K562 (cell line): ENCODE measurements around the gene WNT3. TPM values are rescaled to one million over a fixed set of nuclear protein-coding genes. Genes with fewer than 3 reads are reported as not detected.
A peak's percentile ranks its signal among the peaks of the same experiment; 100 is the strongest.

Experiments used
- ATAC-seq: fragments of 200-7000 bp; cut with Tn5 transposase; 3 replicates; pipeline ENCODE4 v1.9.1; 2020; ENCODE audit warnings: moderate library complexity
- BruUV-seq: library from RNA; stranded (reverse); fragments of 400-500 nt; replicated peaks from 2 replicates; lab custom pipeline; 2021; lab: Mats Ljungman, UMichigan
- CTCF ChIA-PET: fragments of 300-600 bp; formaldehyde crosslinking; extraction: SDS; loops from one replicate; lab custom pipeline; 2021; ENCODE audit warnings: low intra/inter-chr PET ratio; lab: Yijun Ruan, JAX
- POLR2A ChIA-PET: fragments of 300-600, 350-650 bp; sonication (Branson Sonifier 250); formaldehyde crosslinking; extraction: SDS; loops from one replicate; lab custom pipeline; 2021; ENCODE audit warnings: antibody characterized with exemption, inconsistent platforms; lab: Yijun Ruan, JAX
- DNase-seq, 4 experiments: peaks; one replicate each; pipeline versions ENCODE4 v3.0.0 to v3.0.0-alpha.2; 2011 to 2018; ENCODE audit warnings: low spot score in 3 of 4, mixed read lengths in 3 of 4; ENCODE audit errors: extremely low read depth in 1 of 4
- FAIRE-seq: peaks from 2 replicates; lab custom pipeline; 2011; peaks lifted over from hg19 to GRCh38; lab: Jason Lieb, UNC
- H2AFZ ChIP-seq: 2 replicates; pipeline ENCODE4 v1.6.0; 2011; ENCODE audit warnings: low read depth, low read length, control low read depth, inconsistent platforms
- H3K27ac ChIP-seq: fragments of 200-600 bp; 3 replicates; pipeline ENCODE4 v1.8.0; 2011; ENCODE audit warnings: low read depth, mild to moderate bottlenecking, control low read depth, inconsistent platforms, low read length, moderate library complexity, mixed read lengths; ENCODE audit errors: extremely low read depth
- H3K27me3 ChIP-seq, 2 experiments: fragments of 300-600 bp in 1 of 2; 2 replicates in 1 of 2; 3 replicates in 1 of 2; pipeline versions ENCODE4 v1.6.0 to v1.8.0; 2011; ENCODE audit warnings: inconsistent platforms in 2 of 2, low read length in 2 of 2, mild to moderate bottlenecking in 1 of 2, mixed read lengths in 1 of 2, moderate library complexity in 1 of 2; ENCODE audit not compliant: control insufficient read depth in 2 of 2, insufficient read depth in 2 of 2
- H3K36me3 ChIP-seq: fragments of 300-600 bp; 3 replicates; pipeline ENCODE4 v1.8.0; 2011; ENCODE audit warnings: mild to moderate bottlenecking, low read length, inconsistent platforms; ENCODE audit not compliant: control insufficient read depth, insufficient read depth
- H3K4me1 ChIP-seq, 2 experiments: fragments of 200-600 bp in 1 of 2; replicated peaks in 1 of 2; 2 replicates in 1 of 2; 3 replicates in 1 of 2; pipeline versions ENCODE4 v1.5.1 to v1.8.0; 2011; ENCODE audit warnings: inconsistent platforms in 2 of 2, low read length in 2 of 2, mild to moderate bottlenecking in 1 of 2, mixed read lengths in 1 of 2, moderate library complexity in 1 of 2; ENCODE audit not compliant: control insufficient read depth in 2 of 2, insufficient read depth in 2 of 2
- H3K4me2 ChIP-seq: 2 replicates; pipeline ENCODE4 v1.6.1; 2011; ENCODE audit warnings: low read length, control low read depth, inconsistent platforms, mixed read lengths; ENCODE audit not compliant: insufficient read depth
- H3K4me3 ChIP-seq: fragments of 200-600 bp; sonication (generic), shearing (Covaris generic); 2 replicates; pipeline ENCODE4 v1.5.1; 2016; ENCODE audit warnings: control low read depth, inconsistent platforms
- H3K79me2 ChIP-seq: fragments of 200-600 bp; 3 replicates; pipeline ENCODE4 v1.8.0; 2011; ENCODE audit warnings: low read length, inconsistent platforms; ENCODE audit not compliant: control insufficient read depth, insufficient read depth
- H3K9ac ChIP-seq, 2 experiments: 2 replicates each; pipeline versions ENCODE4 v1.6.0 to v1.6.1; 2011; ENCODE audit warnings: low read depth in 2 of 2, low read length in 2 of 2, control low read depth in 1 of 2, inconsistent platforms in 1 of 2, mild to moderate bottlenecking in 1 of 2, mixed read lengths in 1 of 2; ENCODE audit not compliant: insufficient read depth in 1 of 2
- H3K9me1 ChIP-seq: one replicate; pipeline ENCODE4 v1.6.0; 2011; ENCODE audit warnings: inconsistent platforms, mild to moderate bottlenecking, low read length, moderate library complexity; ENCODE audit not compliant: control insufficient read depth, insufficient read depth
- H3K9me3 ChIP-seq: replicated peaks from 2 replicates; pipeline ENCODE4 v1.5.1; 2011; ENCODE audit warnings: low read depth, low read length, inconsistent platforms; ENCODE audit not compliant: control insufficient read depth, insufficient read depth
- H4K20me1 ChIP-seq: replicated peaks from 2 replicates; pipeline ENCODE4 v1.6.1; 2011; ENCODE audit warnings: low read length, inconsistent platforms, mixed read lengths; ENCODE audit not compliant: control insufficient read depth, insufficient read depth
- ASH1L ChIP-seq: fragments of 450-650 bp; IDR thresholded peaks from 2 replicates; pipeline ENCODE4 v1.6.1; 2018; ENCODE audit warnings: borderline replicate concordance, mild to moderate bottlenecking, low read depth; ENCODE audit not compliant: partially characterized antibody
- ATF7 ChIP-seq: fragments of 450-650 bp; IDR thresholded peaks from 2 replicates; pipeline ENCODE4 v1.7.1; 2014; ENCODE audit warnings: mild to moderate bottlenecking, moderate library complexity
- BCOR ChIP-seq: fragments of 450-650 bp; IDR thresholded peaks from 2 replicates; pipeline ENCODE4 v1.6.1; 2016
- CAMTA2 ChIP-seq: fragments of 250-450 bp; sonication (Bioruptor Pico); conservative IDR thresholded peaks from 2 replicates; pipeline ENCODE4 v1.5.1; 2022
- CHD1 ChIP-seq: fragments of 200-600 bp; sonication (generic); IDR thresholded peaks from one replicate; pipeline ENCODE4 v1.6.1; 2012; ENCODE audit warnings: mild to moderate bottlenecking, moderate library complexity, low read length, inconsistent platforms
- ETV1 ChIP-seq: fragments of 450-650 bp; conservative IDR thresholded peaks from 2 replicates; pipeline ENCODE4 v1.6.1; 2016; ENCODE audit warnings: missing genetic modification characterization, control low read depth, low read depth, missing compliant biosample characterization
- ETV5 ChIP-seq: sonication (generic); formaldehyde crosslinking; IDR thresholded peaks from 2 replicates; pipeline ENCODE4 v1.4.0; 2020; ENCODE audit warnings: low read depth, mild to moderate bottlenecking, missing genetic modification reagents
- GATAD2B ChIP-seq: fragments of 450-650 bp; IDR thresholded peaks from 2 replicates; pipeline ENCODE4 v1.6.1; 2017; ENCODE audit warnings: mild to moderate bottlenecking, borderline replicate concordance
- HSF4 ChIP-seq: fragments of 250-450 bp; sonication (Bioruptor Pico); IDR thresholded peaks from 2 replicates; pipeline ENCODE4 v2.1.2; 2022; ENCODE audit warnings: mild to moderate bottlenecking, moderate library complexity, borderline replicate concordance
- KLF6 ChIP-seq: fragments of 250-450 bp; sonication (Bioruptor Pico); IDR thresholded peaks from 2 replicates; pipeline ENCODE4 v1.4.0; 2020; ENCODE audit warnings: mild to moderate bottlenecking, moderate library complexity, borderline replicate concordance
- PHB ChIP-seq: fragments of 250-450 bp; sonication (Bioruptor Pico); IDR thresholded peaks from 2 replicates; pipeline ENCODE4 v1.5.0; 2021
- POLR2B ChIP-seq: fragments of 450-650 bp; IDR thresholded peaks from 2 replicates; pipeline ENCODE4 v1.6.1; 2018; ENCODE audit warnings: low read depth; ENCODE audit not compliant: partially characterized antibody
- PTRF ChIP-seq: fragments of 450-650 bp; IDR thresholded peaks from 2 replicates; pipeline ENCODE4 v1.6.1; 2016; ENCODE audit warnings: mild to moderate bottlenecking, missing genetic modification characterization, missing compliant biosample characterization
- RBM34 ChIP-seq: fragments of 200-400 bp; formaldehyde crosslinking; IDR thresholded peaks from 2 replicates; pipeline ENCODE4 v1.6.1; 2018; ENCODE audit warnings: low read length, borderline replicate concordance; ENCODE audit not compliant: insufficient read depth
- SNRNP70 ChIP-seq: fragments of 200-400 bp; formaldehyde crosslinking; optimal IDR thresholded peaks from 2 replicates; pipeline ENCODE3; 2017; ENCODE audit warnings: low read depth, low read length
- XRCC5 ChIP-seq: fragments of 200-400 bp; formaldehyde crosslinking; IDR thresholded peaks from 2 replicates; pipeline ENCODE4 v1.6.1; 2017; ENCODE audit warnings: low read depth, mild to moderate bottlenecking, low read length
- ZNF274 ChIP-seq: IDR thresholded peaks from 2 replicates; pipeline ENCODE4 v1.6.1; 2011; ENCODE audit warnings: low read depth, mild to moderate bottlenecking, low read length, moderate library complexity, borderline replicate concordance
- ZZZ3 ChIP-seq: fragments of 450-650 bp; IDR thresholded peaks from 2 replicates; pipeline ENCODE4 v1.6.1; 2016; ENCODE audit warnings: antibody characterized with exemption, mild to moderate bottlenecking, moderate library complexity
- WGBS: fragments of 100-300 bp; shearing (Covaris generic); methylation state at CpG from one replicate; pipeline ENCODE4 v1.1.6; 2016; ENCODE audit warnings: low coverage, mixed read lengths; ENCODE audit not compliant: insufficient coverage; ENCODE audit errors: missing lambda C conversion rate; 5-methylcytosine and 5-hydroxymethylcytosine counted together
- in situ Hi-C: fragments of 300-500 bp; cut with MboI; formaldehyde crosslinking; loops from 4 replicates; pipeline ENCODE4 v1.15.0; 2018; ENCODE audit warnings: inconsistent platforms, mixed read lengths
- intact Hi-C: fragments of 100-400 bp; cut with micrococcal nuclease; formaldehyde crosslinking; loops from 2 replicates; pipeline ENCODE4 v1.14.2; 2022
- polyA plus RNA-seq, 8 experiments: library from polyadenylated mRNA; depleted of rRNA in 4 of 8; stranded (reverse) in 5 of 8; unstranded in 3 of 8; fragments of >200 nt; fragmentation: Nextera tagmentation in 2 of 8; fragmentation: Illumina TruSeq in 1 of 8; extraction: Ambion mirVana in 2 of 8; extraction: Trizol in 1 of 8; gene quantifications; 2 replicates each; pipeline versions ENCODE4 v1.2.1 to v1.2.3, GENCODE V29; 2011 to 2014; ENCODE audit warnings: inconsistent platforms in 1 of 8, missing spikeins in 1 of 8
- total RNA-seq, 7 experiments: library from RNA; depleted of rRNA in 6 of 7; stranded (reverse); fragments of >200 nt in 6 of 7; fragmentation: Illumina TruSeq in 2 of 7; extraction: Trizol in 2 of 7; gene quantifications; 2 replicates each; pipeline versions ENCODE4 v1.2.1 to v1.2.3, GENCODE V29; 2011 to 2021; ENCODE audit warnings: low replicate concordance in 1 of 7
- TF ChIP-seq, protein P1 (sequence below): sonication (generic); formaldehyde crosslinking; IDR thresholded peaks from 2 replicates; pipeline ENCODE4 v1.8.0; 2022; ENCODE audit warnings: missing genetic modification reagents, mild to moderate bottlenecking, moderate library complexity, borderline replicate concordance
- TF ChIP-seq, protein P2 (sequence below): fragments of 250-450 bp; sonication (Bioruptor Pico); IDR thresholded peaks from 2 replicates; pipeline ENCODE4 v1.5.0; 2021; ENCODE audit warnings: mild to moderate bottlenecking, borderline replicate concordance

The WNT3 gene
- total and polyA plus RNA-seq, 9 of the 15 experiments (the other 6 are each of a cell fraction or from before 2014, with no cell fraction given), result 1.5 to 6.1 (median 3.3) TPM

GRCh38 chr17:46818929-46819859 is 702 bp upstream of the WNT3 start (continued):
- TF ChIP-seq HSF4 (CRISPR knock-in tag), result no peak
- 0 out of 2 replicates have a peak, but pooled peaks have one; percentile 11 for TF ChIP-seq PHB
- peak; percentile 47; the same call in 1 of the 2 replicates for TF ChIP-seq ATF7
- TF ChIP-seq CHD1, result no peak
- no peak for TF ChIP-seq ETV5
- no peak for TF ChIP-seq RBM34
- TF ChIP-seq KLF6 (CRISPR knock-in tag), result peak; percentile 32; the same call in 1 of the 2 replicates
- peak; percentile 35; the same call in 1 of the 2 replicates for TF ChIP-seq BCOR
- no peak for TF ChIP-seq PTRF (tag)
- TF ChIP-seq ZNF274, result no peak
- TF ChIP-seq ZZZ3, result no peak
- no peak for TF ChIP-seq CAMTA2 (CRISPR knock-in tag)

DNA sequence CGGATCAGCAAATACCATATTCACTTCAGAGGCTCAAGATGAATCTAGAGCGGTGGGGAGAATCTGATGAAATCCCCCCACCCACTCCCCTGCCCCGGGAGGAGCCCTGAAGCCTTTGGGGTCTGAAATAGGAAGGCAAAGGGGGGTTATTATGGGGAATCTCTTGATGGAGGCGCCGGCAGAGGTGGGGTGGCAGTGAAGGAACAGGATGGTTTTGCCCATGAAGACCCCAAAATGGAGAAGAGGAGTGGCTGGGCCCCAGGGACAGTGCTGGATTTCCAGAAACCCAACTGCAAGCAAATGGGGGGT is 637 bp downstream of the WNT3 start:
- ATAC-seq, result no peak
- Histone ChIP-seq H3K4me3 (no peak overlapping the region), H4K20me1 (no peaks in the 10 kb centered on the region; the same call in 1 of the 2 replicates), H2AFZ (no peak overlapping the region), H3K79me2 (no peaks in the 10 kb centered on the region), H3K27me3 (no peaks in the 10 kb centered on the region), H3K27ac (no peak overlapping the region), H3K9me1 (no peaks in the 10 kb centered on the region), H3K9me3 (no peaks in the 10 kb centered on the region), H3K36me3 (no peaks in the 10 kb centered on the region), H3K4me2 (no peak overlapping the region), H3K9ac (no peak overlapping the region), H3K4me1 (peaks cover 30 to 63% of the 10 kb centered on the region in 2 experiments; a peak in 4 of 5 replicates)
- no peak for DNase-seq
- TF ChIP-seq POLR2B (no peak), ASH1L (no peak), XRCC5 (no peak), GATAD2B (no peak), ETV1 (no peak), SNRNP70 (no peak)
- TF ChIP-seq, protein P1, sequence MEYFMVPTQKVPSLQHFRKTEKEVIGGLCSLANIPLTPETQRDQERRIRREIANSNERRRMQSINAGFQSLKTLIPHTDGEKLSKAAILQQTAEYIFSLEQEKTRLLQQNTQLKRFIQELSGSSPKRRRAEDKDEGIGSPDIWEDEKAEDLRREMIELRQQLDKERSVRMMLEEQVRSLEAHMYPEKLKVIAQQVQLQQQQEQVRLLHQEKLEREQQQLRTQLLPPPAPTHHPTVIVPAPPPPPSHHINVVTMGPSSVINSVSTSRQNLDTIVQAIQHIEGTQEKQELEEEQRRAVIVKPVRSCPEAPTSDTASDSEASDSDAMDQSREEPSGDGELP (CRISPR knock-in tag), result no peak
- TF ChIP-seq, protein P2, sequence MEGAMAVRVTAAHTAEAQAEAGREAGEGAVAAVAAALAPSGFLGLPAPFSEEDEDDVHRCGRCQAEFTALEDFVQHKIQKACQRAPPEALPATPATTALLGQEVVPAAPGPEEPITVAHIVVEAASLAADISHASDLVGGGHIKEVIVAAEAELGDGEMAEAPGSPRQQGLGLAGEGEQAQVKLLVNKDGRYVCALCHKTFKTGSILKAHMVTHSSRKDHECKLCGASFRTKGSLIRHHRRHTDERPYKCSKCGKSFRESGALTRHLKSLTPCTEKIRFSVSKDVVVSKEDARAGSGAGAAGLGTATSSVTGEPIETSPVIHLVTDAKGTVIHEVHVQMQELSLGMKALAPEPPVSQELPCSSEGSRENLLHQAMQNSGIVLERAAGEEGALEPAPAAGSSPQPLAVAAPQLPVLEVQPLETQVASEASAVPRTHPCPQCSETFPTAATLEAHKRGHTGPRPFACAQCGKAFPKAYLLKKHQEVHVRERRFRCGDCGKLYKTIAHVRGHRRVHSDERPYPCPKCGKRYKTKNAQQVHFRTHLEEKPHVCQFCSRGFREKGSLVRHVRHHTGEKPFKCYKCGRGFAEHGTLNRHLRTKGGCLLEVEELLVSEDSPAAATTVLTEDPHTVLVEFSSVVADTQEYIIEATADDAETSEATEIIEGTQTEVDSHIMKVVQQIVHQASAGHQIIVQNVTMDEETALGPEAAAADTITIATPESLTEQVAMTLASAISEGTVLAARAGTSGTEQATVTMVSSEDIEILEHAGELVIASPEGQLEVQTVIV (CRISPR knock-in tag), result no peak
- in situ Hi-C loops (loop anchor here (25.0 kb wide), 1 partner anchor 1231 kb away; no protein-coding TSS in a partner anchor), intact Hi-C loops (no loop called here)
- no peak for FAIRE-seq
- no TSS peak for BruUV-seq
- ChIA-PET POLR2A (no interaction called here), CTCF (no interaction called here)
- WGBS, result 66% methylated on average over 4 of the region's 5 CpGs
